ENCODE results near the gene SMG1. TPM values are rescaled to one million over a fixed set of nuclear protein-coding genes. Genes with fewer than 3 reads are reported as not detected.

SMG1 gene
- polyA plus RNA-seq, 1 experiment, result 20.5 TPM

DNA sequence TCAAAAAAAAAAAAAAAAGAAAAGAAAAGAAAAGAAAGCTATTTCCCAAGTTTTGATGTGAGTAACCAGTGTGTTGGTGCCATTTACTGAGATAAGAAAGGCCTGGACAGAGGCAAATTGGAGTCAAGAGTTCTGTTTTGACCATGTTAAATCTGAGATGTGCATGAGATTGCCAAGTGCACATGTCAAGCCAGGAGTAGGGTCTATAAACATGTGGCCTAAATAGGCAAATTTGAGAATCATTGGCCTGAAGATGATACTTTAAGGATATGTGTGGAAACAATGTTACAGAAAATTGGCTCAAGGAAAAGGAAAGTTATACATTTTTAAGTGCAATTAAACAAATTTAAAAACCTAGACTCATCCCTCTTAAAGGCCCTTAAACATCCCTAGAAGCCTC, 15.3 kb upstream of the SMG1 start:
- Histone ChIP-seq H3K27me3 (ENCODE audit: control insufficient read depth, insufficient read depth, low read length) (no peaks in the 10 kb centered on the region; the same call in 1 of the 2 replicates), H3K4me3 (ENCODE audit: low read depth, low read length) (no peak overlapping the region), H3K36me3 (ENCODE audit: control insufficient read depth, insufficient read depth, low read length) (no peaks in the 10 kb centered on the region)
- TF ChIP-seq, protein P1, sequence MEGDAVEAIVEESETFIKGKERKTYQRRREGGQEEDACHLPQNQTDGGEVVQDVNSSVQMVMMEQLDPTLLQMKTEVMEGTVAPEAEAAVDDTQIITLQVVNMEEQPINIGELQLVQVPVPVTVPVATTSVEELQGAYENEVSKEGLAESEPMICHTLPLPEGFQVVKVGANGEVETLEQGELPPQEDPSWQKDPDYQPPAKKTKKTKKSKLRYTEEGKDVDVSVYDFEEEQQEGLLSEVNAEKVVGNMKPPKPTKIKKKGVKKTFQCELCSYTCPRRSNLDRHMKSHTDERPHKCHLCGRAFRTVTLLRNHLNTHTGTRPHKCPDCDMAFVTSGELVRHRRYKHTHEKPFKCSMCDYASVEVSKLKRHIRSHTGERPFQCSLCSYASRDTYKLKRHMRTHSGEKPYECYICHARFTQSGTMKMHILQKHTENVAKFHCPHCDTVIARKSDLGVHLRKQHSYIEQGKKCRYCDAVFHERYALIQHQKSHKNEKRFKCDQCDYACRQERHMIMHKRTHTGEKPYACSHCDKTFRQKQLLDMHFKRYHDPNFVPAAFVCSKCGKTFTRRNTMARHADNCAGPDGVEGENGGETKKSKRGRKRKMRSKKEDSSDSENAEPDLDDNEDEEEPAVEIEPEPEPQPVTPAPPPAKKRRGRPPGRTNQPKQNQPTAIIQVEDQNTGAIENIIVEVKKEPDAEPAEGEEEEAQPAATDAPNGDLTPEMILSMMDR (IDR thresholded peaks at IDR 0.05; ENCODE audit: insufficient read depth, low read depth, low read length), result no peak
- no peak for DNase-seq (ENCODE audit: low read depth)
- CTCF ChIA-PET, result interaction anchor here (0.6 kb wide), 2 partner anchors 140 to 1444 kb away, joined by 3 read pairs; partner anchors contain the start of gene ARL6IP1
- POLR2A ChIA-PET, result no interaction called here

DNA sequence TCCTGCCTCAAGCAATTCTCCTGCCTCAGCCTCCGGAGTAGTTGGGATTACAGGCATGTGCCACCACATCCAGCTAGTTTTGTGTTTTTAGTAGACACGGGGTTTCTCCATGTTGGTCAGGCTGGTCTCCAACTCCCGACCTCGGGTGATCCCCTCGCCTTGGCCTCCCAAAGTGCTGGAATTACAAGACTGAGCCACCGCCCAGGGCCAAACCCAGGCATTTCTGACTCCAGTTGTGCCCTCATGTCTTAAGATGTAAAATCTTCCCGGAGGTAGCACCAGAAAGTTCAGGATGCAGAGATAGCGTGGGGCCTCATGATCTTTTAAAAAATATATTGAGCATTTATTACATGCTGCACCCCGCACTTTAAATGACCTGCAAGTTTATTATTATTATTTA, 12.8 kb upstream of the SMG1 start:
- DNase-seq (ENCODE audit: low read depth), result no peak
- ChIA-PET POLR2A (no interaction called here), CTCF (no interaction called here)
- Histone ChIP-seq H3K36me3 (ENCODE audit: control insufficient read depth, insufficient read depth, low read length) (no peaks in the 10 kb centered on the region), H3K27me3 (ENCODE audit: control insufficient read depth, insufficient read depth, low read length) (no peaks in the 10 kb centered on the region; the same call in 1 of the 2 replicates), H3K4me3 (ENCODE audit: low read depth, low read length) (no peak overlapping the region)
- TF ChIP-seq, protein P1 (IDR thresholded peaks at IDR 0.05; ENCODE audit: insufficient read depth, low read depth, low read length), result no peak

DNA sequence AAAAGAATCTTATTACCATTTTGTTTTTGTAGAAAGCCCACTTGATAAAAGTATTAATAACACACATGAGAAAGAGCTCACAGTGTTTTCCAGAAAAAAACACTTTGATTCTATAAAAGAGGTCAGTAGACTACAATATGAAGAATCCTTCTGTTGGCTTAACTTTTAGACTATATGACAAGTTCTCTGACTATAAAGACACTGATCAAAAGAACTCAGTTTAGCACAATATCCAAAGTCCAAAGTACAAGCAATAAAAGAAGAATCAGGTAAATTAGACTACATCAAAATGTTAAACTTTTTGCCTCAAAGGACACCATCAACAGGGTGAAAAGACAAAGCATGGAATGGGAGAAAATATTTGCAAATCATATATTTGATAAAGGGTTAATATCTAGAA, 11.2 kb upstream of the SMG1 start:
- no peak overlapping the region for H3K4me3 ChIP-seq (ENCODE audit: low read depth, low read length)
- no peaks in the 10 kb centered on the region for H3K36me3 ChIP-seq (ENCODE audit: control insufficient read depth, insufficient read depth, low read length)
- ChIA-PET POLR2A (no interaction called here), CTCF (interaction anchor here (0.6 kb wide), 1 partner anchor 16 kb away, joined by 3 read pairs; no protein-coding TSS in a partner anchor)
- H3K27me3 ChIP-seq (ENCODE audit: control insufficient read depth, insufficient read depth, low read length), result no peaks in the 10 kb centered on the region; the same call in 1 of the 2 replicates
- DNase-seq (ENCODE audit: low read depth), result no peak
- TF ChIP-seq, protein P1 (IDR thresholded peaks at IDR 0.05; ENCODE audit: insufficient read depth, low read depth, low read length), result no peak

DNA sequence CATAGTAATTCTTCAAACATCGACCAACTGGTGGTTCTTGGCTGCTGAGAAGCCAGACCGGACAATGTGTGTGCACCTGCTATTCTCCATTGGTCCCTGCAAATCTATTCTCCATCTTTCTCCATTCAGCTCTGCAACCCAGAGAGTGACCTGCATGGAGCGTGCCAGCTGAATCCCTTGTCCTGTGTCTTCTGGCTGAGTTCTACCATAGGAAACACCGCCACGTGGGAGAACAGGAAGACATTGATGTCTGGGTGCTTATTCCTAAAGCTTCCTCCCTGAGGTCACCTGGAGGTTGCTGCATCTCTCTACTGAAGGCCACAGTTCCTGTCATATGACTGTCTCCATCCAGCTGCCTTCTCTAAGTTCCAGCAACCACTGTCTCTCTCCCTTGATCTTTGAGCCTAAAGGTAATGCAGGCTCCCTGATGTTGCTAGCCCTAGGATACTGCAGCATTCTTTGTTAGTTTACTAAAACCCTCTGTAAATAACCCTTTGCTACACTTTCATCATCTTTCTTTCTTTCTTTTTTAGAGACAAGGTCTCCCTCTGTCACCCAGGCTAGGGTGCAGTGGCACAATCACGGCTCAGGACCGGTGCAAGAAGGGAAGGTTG, 10.6 kb upstream of the SMG1 start:
- no peak for DNase-seq (ENCODE audit: low read depth)
- POLR2A ChIA-PET, result no interaction called here
- Histone ChIP-seq H3K36me3 (ENCODE audit: control insufficient read depth, insufficient read depth, low read length) (no peaks in the 10 kb centered on the region), H3K27me3 (ENCODE audit: control insufficient read depth, insufficient read depth, low read length) (no peaks in the 10 kb centered on the region), H3K4me3 (ENCODE audit: low read depth, low read length) (no peak overlapping the region)
- TF ChIP-seq, protein P1 (IDR thresholded peaks at IDR 0.05; ENCODE audit: insufficient read depth, low read depth, low read length), result no peak
- CTCF ChIA-PET, result no interaction called here

DNA sequence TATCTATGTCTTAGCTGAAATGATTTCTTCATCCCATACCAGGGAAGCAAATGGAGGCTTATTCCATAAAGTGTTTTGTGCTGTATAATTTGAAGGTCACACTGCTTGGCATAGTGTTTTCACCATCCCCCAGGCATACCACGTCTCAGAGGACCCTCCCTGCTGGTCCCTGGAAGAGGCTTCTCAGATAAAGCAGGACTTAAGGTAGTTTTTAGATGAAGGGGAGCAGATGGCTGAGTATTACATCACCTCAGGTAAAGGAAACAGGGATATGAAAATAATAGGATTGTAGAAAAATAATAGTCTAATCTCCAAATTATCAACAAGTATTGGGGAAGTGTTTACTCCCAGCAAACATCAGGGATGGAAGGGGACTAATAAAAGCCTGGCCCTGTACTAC, 7.3 kb upstream of the SMG1 start:
- CTCF ChIA-PET, result interaction anchor here (1.2 kb wide), 1 partner anchor 12 kb away, joined by 3 read pairs; no protein-coding TSS in a partner anchor
- DNase-seq (ENCODE audit: low read depth), result no peak
- Histone ChIP-seq H3K27me3 (ENCODE audit: control insufficient read depth, insufficient read depth, low read length) (no peaks in the 10 kb centered on the region), H3K36me3 (ENCODE audit: control insufficient read depth, insufficient read depth, low read length) (no peaks in the 10 kb centered on the region), H3K4me3 (ENCODE audit: low read depth, low read length) (no peak overlapping the region)
- TF ChIP-seq, protein P1 (IDR thresholded peaks at IDR 0.05; ENCODE audit: insufficient read depth, low read depth, low read length), result no peak
- POLR2A ChIA-PET, result no interaction called here
